Tibial artery (tissue), 4 donors: ENCODE measurements around the gene DLK2.
A peak's percentile ranks its signal among the peaks of the same experiment; 100 is the strongest.

ENCODE experiments used
- DNase-seq, 2 donors: peaks; one replicate each; pipeline ENCODE4 v3.0.0-alpha.2; 2019
- H3K27ac ChIP-seq, 2 donors: fragments of 200-600 bp; sonication (generic) in 1 of 2; 1 replicate in 1 of 2; 2 replicates in 1 of 2; pipeline ENCODE4 v1.5.1; 2018 to 2019; ENCODE audit warnings: mild to moderate bottlenecking in 1 of 2
- H3K27me3 ChIP-seq, 2 donors: fragments of 200-600 bp; sonication (generic) in 1 of 2; one replicate each; pipeline versions ENCODE4 v1.5.1 to v1.6.0; 2016 to 2019
- H3K36me3 ChIP-seq, 3 donors: fragments of 200-600 bp; sonication (generic) in 2 of 3; one replicate each; pipeline ENCODE4 v1.5.1; 2016 to 2019; ENCODE audit warnings: mild to moderate bottlenecking in 2 of 3
- H3K4me1 ChIP-seq, 4 donors: fragments of 200-600 bp; sonication (generic) in 2 of 4; 1 replicate in 3 of 4; 2 replicates in 1 of 4; pipeline ENCODE4 v1.5.1; 2016 to 2019
- H3K4me3 ChIP-seq, 2 donors: fragments of 200-600 bp; sonication (generic) in 1 of 2; 1 replicate in 1 of 2; 2 replicates in 1 of 2; pipeline ENCODE4 v1.5.1; 2018 to 2019; ENCODE audit warnings: mild to moderate bottlenecking in 2 of 2
- H3K9me3 ChIP-seq, 3 donors: fragments of 200-600 bp; sonication (generic) in 1 of 3; one replicate each; pipeline ENCODE4 v1.5.1; 2016 to 2019
- intact Hi-C: fragments of 100-400 bp; cut with DNase I; formaldehyde crosslinking; loops from one replicate; pipeline ENCODE4 v1.15.0; 2023; ENCODE audit warnings: low total_unique reads
- TF ChIP-seq, protein P1 (sequence below), 2 experiments: fragments of 200-600 bp in 1 of 2; fragments of 450-650 bp in 1 of 2; IDR thresholded peaks; one replicate each; pipeline ENCODE4 v1.5.1; 2017 to 2019; ENCODE audit warnings: antibody characterized with exemption in 2 of 2, mild to moderate bottlenecking in 1 of 2, moderate library complexity in 1 of 2

DLK2 gene

DNA sequence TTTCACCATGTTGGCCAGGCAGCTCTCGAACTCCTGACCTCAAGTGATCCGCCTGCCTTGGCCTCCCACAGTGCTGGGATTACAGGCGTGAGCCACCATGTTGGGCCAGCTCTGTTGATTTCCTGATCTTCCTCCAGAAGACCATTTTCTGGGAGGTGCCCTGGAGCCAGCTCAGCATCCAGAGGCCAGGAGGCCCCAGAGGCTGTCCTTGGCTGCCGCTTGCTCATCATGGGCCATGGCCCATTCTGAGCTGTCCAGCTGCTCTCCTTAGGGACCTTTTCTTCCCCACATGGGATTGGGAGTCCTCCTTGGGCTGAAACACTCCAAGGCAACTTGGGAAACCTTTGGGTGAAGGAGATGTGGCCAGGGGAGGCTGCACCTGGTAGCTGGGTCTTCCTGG, 39.4 kb upstream of the DLK2 start:
- TF ChIP-seq, protein P1, sequence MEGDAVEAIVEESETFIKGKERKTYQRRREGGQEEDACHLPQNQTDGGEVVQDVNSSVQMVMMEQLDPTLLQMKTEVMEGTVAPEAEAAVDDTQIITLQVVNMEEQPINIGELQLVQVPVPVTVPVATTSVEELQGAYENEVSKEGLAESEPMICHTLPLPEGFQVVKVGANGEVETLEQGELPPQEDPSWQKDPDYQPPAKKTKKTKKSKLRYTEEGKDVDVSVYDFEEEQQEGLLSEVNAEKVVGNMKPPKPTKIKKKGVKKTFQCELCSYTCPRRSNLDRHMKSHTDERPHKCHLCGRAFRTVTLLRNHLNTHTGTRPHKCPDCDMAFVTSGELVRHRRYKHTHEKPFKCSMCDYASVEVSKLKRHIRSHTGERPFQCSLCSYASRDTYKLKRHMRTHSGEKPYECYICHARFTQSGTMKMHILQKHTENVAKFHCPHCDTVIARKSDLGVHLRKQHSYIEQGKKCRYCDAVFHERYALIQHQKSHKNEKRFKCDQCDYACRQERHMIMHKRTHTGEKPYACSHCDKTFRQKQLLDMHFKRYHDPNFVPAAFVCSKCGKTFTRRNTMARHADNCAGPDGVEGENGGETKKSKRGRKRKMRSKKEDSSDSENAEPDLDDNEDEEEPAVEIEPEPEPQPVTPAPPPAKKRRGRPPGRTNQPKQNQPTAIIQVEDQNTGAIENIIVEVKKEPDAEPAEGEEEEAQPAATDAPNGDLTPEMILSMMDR (IDR thresholded peaks at IDR 0.05) = no peak
- Histone ChIP-seq H3K27ac (no peak overlapping the region), H3K36me3 (peaks cover 12 to 28% (median 24%) of the 10 kb centered on the region in 3 donors), H3K4me1 (peaks cover 0 to 64% (median 39%) of the 10 kb centered on the region in 4 donors), H3K9me3 (no peaks in the 10 kb centered on the region), H3K27me3 (no peaks in the 10 kb centered on the region), H3K4me3 (no peak overlapping the region)
- intact Hi-C loops = no loop called here
- DNase-seq = no peak

DNA sequence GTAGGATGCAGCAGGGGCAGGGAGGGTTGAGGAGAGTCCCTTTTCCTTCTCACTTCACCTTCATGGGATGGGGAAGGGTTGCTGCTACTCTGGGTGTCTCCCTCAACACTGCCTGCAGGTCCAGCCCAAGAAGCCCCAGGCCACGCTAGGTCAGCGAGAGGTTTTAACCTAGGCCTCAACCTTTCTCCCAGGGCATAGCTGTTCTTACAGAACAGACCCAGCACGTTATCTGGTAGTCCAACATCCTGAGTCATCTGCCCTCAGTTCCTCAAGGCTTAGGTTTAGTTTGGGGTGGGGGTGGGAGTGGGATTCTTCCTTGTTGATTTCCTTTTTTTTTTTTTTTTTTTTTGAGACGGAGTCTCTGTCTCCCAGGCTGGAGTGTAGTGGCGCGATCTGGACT, 39.0 kb upstream of the DLK2 start:
- Histone ChIP-seq H3K4me1 (peaks cover 0 to 59% (median 41%) of the 10 kb centered on the region in 4 donors), H3K27me3 (no peaks in the 10 kb centered on the region), H3K9me3 (no peaks in the 10 kb centered on the region), H3K4me3 (no peak overlapping the region), H3K36me3 (peaks cover 13 to 28% (median 21%) of the 10 kb centered on the region in 3 donors), H3K27ac (no peak overlapping the region)
- no peak for DNase-seq
- TF ChIP-seq, protein P1 (IDR thresholded peaks at IDR 0.05) = no peak
- intact Hi-C loops = no loop called here

DNA sequence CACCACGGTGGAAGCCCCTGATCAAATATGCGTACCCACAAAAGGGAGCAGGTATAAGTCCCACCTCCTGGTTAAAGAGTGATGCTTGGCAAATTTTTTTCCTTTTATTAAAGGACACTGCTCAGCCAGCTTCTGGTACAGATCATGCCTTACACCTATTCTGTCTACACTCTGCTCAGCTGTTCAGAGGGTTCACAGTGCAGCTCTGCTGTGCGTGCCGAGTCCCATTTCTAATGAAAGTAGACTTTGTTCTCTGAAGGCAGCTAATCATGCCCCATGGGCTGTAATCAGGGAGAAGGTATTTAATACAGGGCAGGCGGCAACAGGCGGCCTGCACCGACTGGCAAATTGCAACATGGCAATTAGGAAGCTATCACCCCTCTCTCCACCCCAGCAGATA, 38.5 kb upstream of the DLK2 start:
- no peaks in the 10 kb centered on the region for H3K27me3 ChIP-seq
- TF ChIP-seq, protein P1 (IDR thresholded peaks at IDR 0.05) = no peak
- intact Hi-C loops = no loop called here
- no peak overlapping the region for H3K4me3 ChIP-seq
- no peak overlapping the region for H3K27ac ChIP-seq
- peaks cover 8 to 25% (median 16%) of the 10 kb centered on the region in 3 donors for H3K36me3 ChIP-seq
- peaks cover 0 to 54% (median 43%) of the 10 kb centered on the region in 4 donors for H3K4me1 ChIP-seq
- no peak for DNase-seq
- no peaks in the 10 kb centered on the region for H3K9me3 ChIP-seq

DNA sequence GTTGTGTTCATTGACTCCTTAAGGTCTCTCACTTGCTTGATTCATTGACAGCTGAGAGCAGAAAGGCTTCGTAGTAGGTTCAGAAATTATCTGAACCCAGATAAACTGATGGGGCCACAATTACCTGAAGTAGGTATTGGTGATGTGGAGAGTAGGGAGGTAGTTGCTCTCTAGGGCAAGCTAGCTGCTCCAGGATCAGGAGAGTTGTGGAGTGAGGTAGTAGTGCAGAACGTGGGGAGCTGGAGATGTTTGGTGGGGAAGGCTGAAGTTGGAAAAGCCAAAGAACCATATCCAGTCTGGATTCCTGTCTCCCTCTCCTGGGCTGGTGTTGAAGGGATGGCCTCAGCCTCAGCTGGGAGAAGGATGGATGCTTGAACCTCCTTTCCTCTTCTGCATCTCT, 37.9 kb upstream of the DLK2 start:
- Histone ChIP-seq H3K36me3 (peaks cover 5 to 20% (median 10%) of the 10 kb centered on the region in 3 donors), H3K4me3 (no peak overlapping the region), H3K27ac (no peak overlapping the region), H3K9me3 (no peaks in the 10 kb centered on the region), H3K27me3 (no peaks in the 10 kb centered on the region), H3K4me1 (peaks cover 0 to 52% (median 43%) of the 10 kb centered on the region in 4 donors)
- TF ChIP-seq, protein P1 (IDR thresholded peaks at IDR 0.05) = no peak
- DNase-seq = no peak
- intact Hi-C loops = no loop called here

DNA sequence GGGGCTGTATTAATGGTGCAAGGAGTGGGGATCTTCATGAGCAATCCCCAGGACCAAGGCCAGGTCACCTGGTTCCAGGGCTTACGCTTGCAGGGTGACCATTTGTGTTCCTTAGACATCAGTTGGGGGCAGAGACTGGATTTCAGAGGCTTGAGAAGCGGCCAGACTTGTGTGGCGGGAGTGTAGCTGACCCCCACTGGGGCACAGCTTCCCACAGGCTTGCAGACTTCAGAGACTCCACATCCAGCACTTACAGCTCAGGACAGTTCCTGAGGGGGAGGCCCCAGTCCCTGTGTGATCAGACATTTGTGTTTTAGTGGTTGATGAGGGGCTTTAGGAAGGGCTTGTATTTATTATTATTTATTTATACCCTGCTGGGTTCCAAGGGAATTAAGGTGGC, 37.3 kb upstream of the DLK2 start:
- Histone ChIP-seq H3K27me3 (no peaks in the 10 kb centered on the region), H3K27ac (peak overlapping the region; percentile 34 to 37), H3K9me3 (no peaks in the 10 kb centered on the region), H3K36me3 (peaks cover 4 to 17% (median 5%) of the 10 kb centered on the region in 3 donors), H3K4me1 (peaks cover 0 to 51% (median 41%) of the 10 kb centered on the region in 4 donors), H3K4me3 (no peak overlapping the region)
- intact Hi-C loops = no loop called here
- TF ChIP-seq, protein P1 (IDR thresholded peaks at IDR 0.05) = no peak
- DNase-seq = no peak
